ENCODE results near the gene LHFPL3.

GRCh38 chr7:104761892-104762291, 433.5 kb downstream of the LHFPL3 start:
- TF ChIP-seq CTCF (IDR thresholded peaks at IDR 0.05; ENCODE audit: poor library complexity, severe bottlenecking) (no peak), RAD21 (conservative IDR thresholded peaks at IDR 0.05) (no peak), POLR2AphosphoS5 (IDR thresholded peaks at IDR 0.05) (no peak), EZH2 (IDR thresholded peaks at IDR 0.05; ENCODE audit: borderline replicate concordance, insufficient read depth, low read length, poor library complexity, severe bottlenecking) (no peak), TAF1 (IDR thresholded peaks at IDR 0.05; ENCODE audit: low read depth) (no peak), SMC3 (conservative IDR thresholded peaks at IDR 0.05; ENCODE audit: poor library complexity) (no peak)
- TF ChIP-seq, protein P1, sequence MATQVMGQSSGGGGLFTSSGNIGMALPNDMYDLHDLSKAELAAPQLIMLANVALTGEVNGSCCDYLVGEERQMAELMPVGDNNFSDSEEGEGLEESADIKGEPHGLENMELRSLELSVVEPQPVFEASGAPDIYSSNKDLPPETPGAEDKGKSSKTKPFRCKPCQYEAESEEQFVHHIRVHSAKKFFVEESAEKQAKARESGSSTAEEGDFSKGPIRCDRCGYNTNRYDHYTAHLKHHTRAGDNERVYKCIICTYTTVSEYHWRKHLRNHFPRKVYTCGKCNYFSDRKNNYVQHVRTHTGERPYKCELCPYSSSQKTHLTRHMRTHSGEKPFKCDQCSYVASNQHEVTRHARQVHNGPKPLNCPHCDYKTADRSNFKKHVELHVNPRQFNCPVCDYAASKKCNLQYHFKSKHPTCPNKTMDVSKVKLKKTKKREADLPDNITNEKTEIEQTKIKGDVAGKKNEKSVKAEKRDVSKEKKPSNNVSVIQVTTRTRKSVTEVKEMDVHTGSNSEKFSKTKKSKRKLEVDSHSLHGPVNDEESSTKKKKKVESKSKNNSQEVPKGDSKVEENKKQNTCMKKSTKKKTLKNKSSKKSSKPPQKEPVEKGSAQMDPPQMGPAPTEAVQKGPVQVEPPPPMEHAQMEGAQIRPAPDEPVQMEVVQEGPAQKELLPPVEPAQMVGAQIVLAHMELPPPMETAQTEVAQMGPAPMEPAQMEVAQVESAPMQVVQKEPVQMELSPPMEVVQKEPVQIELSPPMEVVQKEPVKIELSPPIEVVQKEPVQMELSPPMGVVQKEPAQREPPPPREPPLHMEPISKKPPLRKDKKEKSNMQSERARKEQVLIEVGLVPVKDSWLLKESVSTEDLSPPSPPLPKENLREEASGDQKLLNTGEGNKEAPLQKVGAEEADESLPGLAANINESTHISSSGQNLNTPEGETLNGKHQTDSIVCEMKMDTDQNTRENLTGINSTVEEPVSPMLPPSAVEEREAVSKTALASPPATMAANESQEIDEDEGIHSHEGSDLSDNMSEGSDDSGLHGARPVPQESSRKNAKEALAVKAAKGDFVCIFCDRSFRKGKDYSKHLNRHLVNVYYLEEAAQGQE (IDR thresholded peaks at IDR 0.05; ENCODE audit: borderline replicate concordance) = no peak
